ENCODE data around the gene RBMS3.

DNA sequence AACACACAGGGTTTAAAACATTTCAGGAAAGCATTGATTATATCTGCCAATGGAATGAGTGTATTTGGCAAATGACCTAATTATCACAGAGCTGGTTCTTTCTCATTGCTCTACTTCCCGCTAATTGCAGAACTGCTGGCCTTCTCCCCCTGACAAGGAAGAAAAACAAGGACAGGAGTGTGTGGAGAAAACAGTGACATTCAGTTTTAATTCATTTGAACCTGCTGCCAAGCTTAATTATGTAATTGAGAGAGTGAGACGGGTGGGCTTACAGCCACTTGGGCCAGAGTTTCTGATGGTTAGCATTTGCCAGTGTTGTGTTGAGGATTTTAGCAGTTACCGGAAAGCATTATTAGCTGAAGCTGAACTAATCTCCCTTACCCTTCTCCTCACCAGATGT is 301.4 kb downstream of the RBMS3 start:
- TF ChIP-seq POLR2A (IDR thresholded peaks at IDR 0.05): no peak
- TF ChIP-seq, protein P1, sequence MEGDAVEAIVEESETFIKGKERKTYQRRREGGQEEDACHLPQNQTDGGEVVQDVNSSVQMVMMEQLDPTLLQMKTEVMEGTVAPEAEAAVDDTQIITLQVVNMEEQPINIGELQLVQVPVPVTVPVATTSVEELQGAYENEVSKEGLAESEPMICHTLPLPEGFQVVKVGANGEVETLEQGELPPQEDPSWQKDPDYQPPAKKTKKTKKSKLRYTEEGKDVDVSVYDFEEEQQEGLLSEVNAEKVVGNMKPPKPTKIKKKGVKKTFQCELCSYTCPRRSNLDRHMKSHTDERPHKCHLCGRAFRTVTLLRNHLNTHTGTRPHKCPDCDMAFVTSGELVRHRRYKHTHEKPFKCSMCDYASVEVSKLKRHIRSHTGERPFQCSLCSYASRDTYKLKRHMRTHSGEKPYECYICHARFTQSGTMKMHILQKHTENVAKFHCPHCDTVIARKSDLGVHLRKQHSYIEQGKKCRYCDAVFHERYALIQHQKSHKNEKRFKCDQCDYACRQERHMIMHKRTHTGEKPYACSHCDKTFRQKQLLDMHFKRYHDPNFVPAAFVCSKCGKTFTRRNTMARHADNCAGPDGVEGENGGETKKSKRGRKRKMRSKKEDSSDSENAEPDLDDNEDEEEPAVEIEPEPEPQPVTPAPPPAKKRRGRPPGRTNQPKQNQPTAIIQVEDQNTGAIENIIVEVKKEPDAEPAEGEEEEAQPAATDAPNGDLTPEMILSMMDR (IDR thresholded peaks at IDR 0.05): no peak
